ENCODE data around the gene CLCN7. TPM values are rescaled to one million over a fixed set of nuclear protein-coding genes. Genes with fewer than 3 reads are reported as not detected.

Gene CLCN7
- total and polyA plus RNA-seq, 2 of the 13 experiments (the other 11 are each of a cell fraction or from before 2014, with no cell fraction given), result 24.6 to 25.1 TPM

DNA sequence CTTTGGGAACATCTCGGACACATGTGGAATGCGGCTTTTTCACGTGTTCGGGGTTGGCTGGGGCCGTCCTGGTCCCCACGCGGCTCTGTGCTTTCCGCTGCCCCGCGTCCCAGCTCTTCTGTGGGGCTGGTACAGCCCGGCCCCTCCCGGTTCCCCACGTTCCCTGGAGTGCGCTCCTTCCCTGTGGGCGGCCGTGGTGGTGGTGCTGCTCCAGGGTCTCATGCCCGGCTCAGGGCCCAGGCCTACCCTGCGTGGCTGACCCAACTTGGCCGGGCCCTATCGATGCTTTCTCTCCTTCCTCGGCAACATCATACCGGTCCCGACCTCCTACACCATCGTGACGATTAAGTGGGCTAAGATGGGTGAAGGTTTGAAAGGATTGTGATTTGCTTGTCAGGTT, 21.6 kb upstream of the CLCN7 start (continued):
- no peak for TF ChIP-seq ZNF740 (CRISPR knock-in tag; IDR thresholded peaks at IDR 0.05)
- no peak for TF ChIP-seq ZNF260 (CRISPR knock-in tag; IDR thresholded peaks at IDR 0.05; ENCODE audit: borderline replicate concordance, low read depth)

DNA sequence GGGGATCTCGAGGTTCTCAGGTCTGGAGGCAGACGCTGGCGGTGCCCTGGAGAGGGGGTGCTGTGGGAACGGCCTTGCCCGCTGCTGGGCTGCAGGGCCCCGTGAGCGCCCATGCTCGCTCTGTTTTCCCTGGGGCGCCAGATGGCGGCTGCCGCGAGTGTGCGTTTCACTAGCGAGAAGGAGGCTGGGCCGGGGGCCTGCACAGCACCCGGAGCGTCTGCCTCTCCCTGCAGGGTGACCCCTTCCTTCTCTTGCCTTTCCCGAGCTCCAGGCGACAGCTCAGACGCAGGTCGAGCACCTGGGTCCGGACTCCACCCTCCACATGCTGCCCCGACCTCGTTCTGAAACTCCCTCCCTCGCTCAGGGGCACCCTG, 21.0 kb upstream of the CLCN7 start:
- ChIA-PET CTCF (ENCODE audit: low intra/inter-chr PET ratio, low total read pairs) (no interaction called here), POLR2A (no interaction called here)
- DNase-seq (ENCODE audit: low spot score), result no peak
- no peaks in the 10 kb centered on the region for H4K20me1 ChIP-seq (ENCODE audit: insufficient read depth, low read length)
- 97% methylated on average over 20 of the region's 25 CpGs for WGBS (ENCODE audit: low lambda C conversion rate)
- peaks cover 2 to 20% of the 10 kb centered on the region in 2 experiments; a peak in 2 of 5 replicates for H3K36me3 ChIP-seq (replicated peaks in 1 of 2; ENCODE audit: control insufficient read depth in 1 of 2, insufficient read depth in 2 of 2, low read length in 2 of 2)
- no peak overlapping the region for H3K4me3 ChIP-seq (replicated peaks in 1 of 3; ENCODE audit: insufficient read depth in 1 of 3, low read depth in 2 of 3, low read length in 3 of 3)
- intact Hi-C loops (cut with micrococcal nuclease; ENCODE audit: unreplicated experiment), result no loop called here
- H3K9me3 ChIP-seq (ENCODE audit: low read length), result no peaks in the 10 kb centered on the region
- H3K79me2 ChIP-seq (ENCODE audit: insufficient read depth, low read length), result peaks cover 3% of the 10 kb centered on the region
- in situ Hi-C loops (cut with HindIII; ENCODE audit: extremely low pct_ligation_motif_present, low pct_unique_long_range_greater_than_20kb), result no loop called here
- H3K4me1 ChIP-seq (ENCODE audit: insufficient read depth, low read length), result peaks cover 29% of the 10 kb centered on the region
- no peak overlapping the region for H3K4me2 ChIP-seq (ENCODE audit: low read depth, low read length)
- H3K9ac ChIP-seq (ENCODE audit: insufficient read depth, low read depth, low read length), result no peak overlapping the region
- ATAC-seq, result no peak
- H3K27me3 ChIP-seq (ENCODE audit: control insufficient read depth in 1 of 2, insufficient read depth in 2 of 2, low read length in 2 of 2), result no peaks in the 10 kb centered on the region; a peak in 1 of 5 replicates
- TF ChIP-seq ZNF557 (CRISPR knock-in tag; IDR thresholded peaks at IDR 0.05), result no peak
- TF ChIP-seq, protein P1, sequence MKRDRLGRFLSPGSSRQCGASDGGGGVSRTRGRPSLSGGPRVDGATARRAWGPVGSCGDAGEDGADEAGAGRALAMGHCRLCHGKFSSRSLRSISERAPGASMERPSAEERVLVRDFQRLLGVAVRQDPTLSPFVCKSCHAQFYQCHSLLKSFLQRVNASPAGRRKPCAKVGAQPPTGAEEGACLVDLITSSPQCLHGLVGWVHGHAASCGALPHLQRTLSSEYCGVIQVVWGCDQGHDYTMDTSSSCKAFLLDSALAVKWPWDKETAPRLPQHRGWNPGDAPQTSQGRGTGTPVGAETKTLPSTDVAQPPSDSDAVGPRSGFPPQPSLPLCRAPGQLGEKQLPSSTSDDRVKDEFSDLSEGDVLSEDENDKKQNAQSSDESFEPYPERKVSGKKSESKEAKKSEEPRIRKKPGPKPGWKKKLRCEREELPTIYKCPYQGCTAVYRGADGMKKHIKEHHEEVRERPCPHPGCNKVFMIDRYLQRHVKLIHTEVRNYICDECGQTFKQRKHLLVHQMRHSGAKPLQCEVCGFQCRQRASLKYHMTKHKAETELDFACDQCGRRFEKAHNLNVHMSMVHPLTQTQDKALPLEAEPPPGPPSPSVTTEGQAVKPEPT (CRISPR knock-in tag; IDR thresholded peaks at IDR 0.05; ENCODE audit: low read depth), result no peak
- TF ChIP-seq ZBTB34 (CRISPR knock-in tag; IDR thresholded peaks at IDR 0.05), result no peak
- TF ChIP-seq ZSCAN12 (CRISPR knock-in tag; IDR thresholded peaks at IDR 0.05), result no peak
- TF ChIP-seq TCF7L2 (IDR thresholded peaks at IDR 0.05; ENCODE audit: low read depth, low read length), result no peak
- H3K27ac ChIP-seq (ENCODE audit: extremely low read length, insufficient read depth, low read length), result no peak overlapping the region
- H2AFZ ChIP-seq (ENCODE audit: low read length), result no peak overlapping the region
- BruUV-seq (replicated peaks), result no TSS peak
- FAIRE-seq, result no peak
